Activated naive CD8-positive, alpha-beta T cell treated with anti-CD3 and anti-CD28 coated beads, Interleukin-2, amount 10 ng/mL, durations not matched to agents 7 days and 5 days (primary cell): ENCODE measurements around the gene GLCE. TPM values are rescaled to one million over a fixed set of nuclear protein-coding genes. Genes with fewer than 3 reads are reported as not detected.

Experiments
- ATAC-seq: fragments of 150-1000 bp; cut with Tn5 transposase; one replicate; pipeline ENCODE4 v1.10.0; 2021; ENCODE audit warnings: low read depth, moderate library complexity
- POLR2A ChIA-PET: fragments of 350-600 bp; sonication (Branson Sonifier 250); formaldehyde crosslinking; loops from one replicate; lab custom pipeline; 2021; ENCODE audit warnings: antibody characterized with exemption; lab: Charles Lee
- DNase-seq: peaks from one replicate; pipeline ENCODE4 v3.0.0; 2021
- H3K27ac Mint-ChIP-seq: one replicate; pipeline ENCODE4 v1.8.0; 2022; ENCODE audit warnings: mild to moderate bottlenecking, mixed read lengths
- H3K27me3 Mint-ChIP-seq: one replicate; pipeline ENCODE4 v1.8.0; 2022; ENCODE audit warnings: mild to moderate bottlenecking, moderate library complexity, mixed read lengths
- H3K36me3 Mint-ChIP-seq: one replicate; pipeline ENCODE4 v1.8.0; 2021; ENCODE audit warnings: mild to moderate bottlenecking, mixed read lengths
- H3K4me1 Mint-ChIP-seq: one replicate; pipeline ENCODE4 v1.8.0; 2021; ENCODE audit warnings: mixed read lengths
- H3K4me3 Mint-ChIP-seq: one replicate; pipeline ENCODE4 v1.8.0; 2022; ENCODE audit warnings: mild to moderate bottlenecking, moderate library complexity, mixed read lengths
- H3K9me3 Mint-ChIP-seq: one replicate; pipeline ENCODE4 v1.8.0; 2021; ENCODE audit warnings: mixed read lengths
- total RNA-seq, 2 experiments: library from RNA; stranded (reverse); gene quantifications; one replicate each; pipeline ENCODE4 v1.2.3, GENCODE V29; 2021

GLCE gene
- total RNA-seq, 2 experiments from 2014 or later = 4.1 to 4.7 TPM

GRCh38 chr15:69237718-69238117, 77.3 kb downstream of the GLCE start:
- ATAC-seq = no peak
- no peak overlapping the region for H3K4me3 Mint-ChIP-seq
- no peaks in the 10 kb centered on the region for H3K4me1 Mint-ChIP-seq
- DNase-seq = no peak
- H3K36me3 Mint-ChIP-seq = no peaks in the 10 kb centered on the region
- POLR2A ChIA-PET = no interaction called here
- no peak overlapping the region for H3K27ac Mint-ChIP-seq
- H3K27me3 Mint-ChIP-seq = no peaks in the 10 kb centered on the region
- H3K9me3 Mint-ChIP-seq = no peaks in the 10 kb centered on the region

- ATAC-seq = no peak
- H3K27ac Mint-ChIP-seq = no peak overlapping the region
- H3K9me3 Mint-ChIP-seq = no peaks in the 10 kb centered on the region
- no peaks in the 10 kb centered on the region for H3K4me1 Mint-ChIP-seq
- no peak overlapping the region for H3K4me3 Mint-ChIP-seq
- H3K27me3 Mint-ChIP-seq = peaks cover 2% of the 10 kb centered on the region
- no peaks in the 10 kb centered on the region for H3K36me3 Mint-ChIP-seq
- no peak for DNase-seq
- POLR2A ChIA-PET = no interaction called here
These were observed 84.4 kb downstream of the GLCE start for GRCh38 chr15:69244798-69245197.

- Mint-ChIP-seq H3K27me3 (peaks cover 2% of the 10 kb centered on the region), H3K4me3 (no peak overlapping the region), H3K4me1 (peaks cover 3% of the 10 kb centered on the region), H3K9me3 (no peaks in the 10 kb centered on the region), H3K27ac (no peak overlapping the region), H3K36me3 (peaks cover 3% of the 10 kb centered on the region)
- POLR2A ChIA-PET = no interaction called here
- DNase-seq (no peak), ATAC-seq (no peak)
These were observed 92.7 kb downstream of the GLCE start for GRCh38 chr15:69253156-69253555.

GRCh38 chr15:69265347-69265955, 105.0 kb downstream of the GLCE start:
- no peaks in the 10 kb centered on the region for H3K27me3 Mint-ChIP-seq
- no peak overlapping the region for H3K4me3 Mint-ChIP-seq
- no peak overlapping the region for H3K27ac Mint-ChIP-seq
- peaks cover 1% of the 10 kb centered on the region for H3K36me3 Mint-ChIP-seq
- POLR2A ChIA-PET = no interaction called here
- H3K9me3 Mint-ChIP-seq = no peaks in the 10 kb centered on the region
- DNase-seq (no peak), ATAC-seq (no peak)
- no peaks in the 10 kb centered on the region for H3K4me1 Mint-ChIP-seq

- POLR2A ChIA-PET = no interaction called here
- ATAC-seq = no peak
- no peak overlapping the region for H3K27ac Mint-ChIP-seq
- H3K9me3 Mint-ChIP-seq = no peaks in the 10 kb centered on the region
- no peak overlapping the region for H3K4me3 Mint-ChIP-seq
- no peak for DNase-seq
- peaks cover 1% of the 10 kb centered on the region for H3K36me3 Mint-ChIP-seq
- H3K4me1 Mint-ChIP-seq = no peaks in the 10 kb centered on the region
- no peaks in the 10 kb centered on the region for H3K27me3 Mint-ChIP-seq
These were observed 110.8 kb downstream of the GLCE start for GRCh38 chr15:69271217-69271616.

DNA sequence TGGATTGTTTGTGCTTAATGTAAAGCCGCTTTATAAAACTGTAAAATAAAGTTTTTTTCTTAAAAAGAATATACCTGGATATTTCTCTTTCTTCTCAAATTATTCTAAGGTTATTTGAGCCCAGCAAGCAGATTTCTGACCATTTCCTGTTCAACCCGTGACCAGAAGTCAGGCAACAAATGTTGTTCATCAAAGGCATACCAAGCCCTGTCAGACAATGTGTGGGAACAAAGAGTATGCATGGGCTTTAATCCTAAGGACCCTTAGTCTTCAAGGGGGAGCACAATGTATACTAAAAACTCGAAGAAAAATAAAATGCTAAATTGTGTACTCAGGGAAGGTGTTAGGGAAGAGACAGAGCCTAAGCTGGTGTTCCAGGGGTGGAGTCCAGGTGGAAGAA, 111.7 kb downstream of the GLCE start:
- POLR2A ChIA-PET = no interaction called here
- Mint-ChIP-seq H3K4me1 (no peaks in the 10 kb centered on the region), H3K27ac (no peak overlapping the region), H3K4me3 (no peak overlapping the region), H3K27me3 (no peaks in the 10 kb centered on the region), H3K36me3 (peaks cover 1% of the 10 kb centered on the region), H3K9me3 (no peaks in the 10 kb centered on the region)
- ATAC-seq (no peak), DNase-seq (no peak)

DNA sequence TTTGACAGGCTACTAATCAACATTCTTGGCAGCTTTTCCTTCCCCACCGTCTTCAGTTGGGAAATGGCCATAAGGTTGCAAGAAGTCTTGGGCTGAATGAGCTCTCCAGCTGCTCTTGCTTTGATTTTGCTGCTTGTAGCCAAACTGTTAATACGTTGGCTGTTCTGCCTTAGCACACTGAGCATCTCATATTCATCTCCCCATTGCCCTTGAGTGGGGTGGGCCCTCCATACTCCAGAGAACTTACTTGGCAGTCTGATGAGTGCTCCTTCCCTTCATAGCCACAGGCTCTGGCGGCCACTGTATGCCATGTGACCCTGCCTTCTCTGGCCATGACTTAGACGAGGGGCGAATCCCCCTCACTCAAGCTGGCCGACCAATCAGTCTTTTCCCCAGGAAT, 112.5 kb downstream of the GLCE start:
- H3K4me1 Mint-ChIP-seq = no peaks in the 10 kb centered on the region
- DNase-seq (no peak), ATAC-seq (no peak)
- POLR2A ChIA-PET = no interaction called here
- H3K9me3 Mint-ChIP-seq = no peaks in the 10 kb centered on the region
- H3K36me3 Mint-ChIP-seq = peaks cover 1% of the 10 kb centered on the region
- no peaks in the 10 kb centered on the region for H3K27me3 Mint-ChIP-seq
- no peak overlapping the region for H3K4me3 Mint-ChIP-seq
- H3K27ac Mint-ChIP-seq = no peak overlapping the region

GRCh38 chr15:69275074-69275670, 114.7 kb downstream of the GLCE start:
- DNase-seq (no peak), ATAC-seq (no peak)
- Mint-ChIP-seq H3K27me3 (no peaks in the 10 kb centered on the region), H3K9me3 (no peaks in the 10 kb centered on the region), H3K36me3 (no peaks in the 10 kb centered on the region), H3K4me1 (no peaks in the 10 kb centered on the region), H3K4me3 (no peak overlapping the region), H3K27ac (no peak overlapping the region)
- POLR2A ChIA-PET = no interaction called here

- Mint-ChIP-seq H3K4me3 (no peak overlapping the region), H3K4me1 (no peaks in the 10 kb centered on the region), H3K36me3 (no peaks in the 10 kb centered on the region), H3K27ac (no peak overlapping the region), H3K9me3 (no peaks in the 10 kb centered on the region), H3K27me3 (no peaks in the 10 kb centered on the region)
- DNase-seq (no peak), ATAC-seq (no peak)
- POLR2A ChIA-PET = no interaction called here
These were observed 115.6 kb downstream of the GLCE start for GRCh38 chr15:69275933-69276560.

GRCh38 chr15:69277316-69277715, 116.9 kb downstream of the GLCE start:
- Mint-ChIP-seq H3K4me3 (no peak overlapping the region), H3K4me1 (no peaks in the 10 kb centered on the region), H3K9me3 (no peaks in the 10 kb centered on the region), H3K27me3 (no peaks in the 10 kb centered on the region), H3K36me3 (no peaks in the 10 kb centered on the region), H3K27ac (no peak overlapping the region)
- ATAC-seq = no peak
- no peak for DNase-seq
- POLR2A ChIA-PET = no interaction called here

GRCh38 chr15:69279636-69280035, 119.2 kb downstream of the GLCE start:
- POLR2A ChIA-PET = no interaction called here
- DNase-seq = no peak
- H3K4me3 Mint-ChIP-seq = no peak overlapping the region
- no peak overlapping the region for H3K27ac Mint-ChIP-seq
- no peaks in the 10 kb centered on the region for H3K27me3 Mint-ChIP-seq
- H3K36me3 Mint-ChIP-seq = no peaks in the 10 kb centered on the region
- no peak for ATAC-seq
- no peaks in the 10 kb centered on the region for H3K9me3 Mint-ChIP-seq
- H3K4me1 Mint-ChIP-seq = no peaks in the 10 kb centered on the region

GRCh38 chr15:69280783-69281182, 120.3 kb downstream of the GLCE start:
- H3K27ac Mint-ChIP-seq = no peak overlapping the region
- ATAC-seq (no peak), DNase-seq (no peak)
- no peaks in the 10 kb centered on the region for H3K4me1 Mint-ChIP-seq
- POLR2A ChIA-PET = no interaction called here
- no peaks in the 10 kb centered on the region for H3K27me3 Mint-ChIP-seq
- no peaks in the 10 kb centered on the region for H3K9me3 Mint-ChIP-seq
- H3K4me3 Mint-ChIP-seq = no peak overlapping the region
- no peaks in the 10 kb centered on the region for H3K36me3 Mint-ChIP-seq

DNA sequence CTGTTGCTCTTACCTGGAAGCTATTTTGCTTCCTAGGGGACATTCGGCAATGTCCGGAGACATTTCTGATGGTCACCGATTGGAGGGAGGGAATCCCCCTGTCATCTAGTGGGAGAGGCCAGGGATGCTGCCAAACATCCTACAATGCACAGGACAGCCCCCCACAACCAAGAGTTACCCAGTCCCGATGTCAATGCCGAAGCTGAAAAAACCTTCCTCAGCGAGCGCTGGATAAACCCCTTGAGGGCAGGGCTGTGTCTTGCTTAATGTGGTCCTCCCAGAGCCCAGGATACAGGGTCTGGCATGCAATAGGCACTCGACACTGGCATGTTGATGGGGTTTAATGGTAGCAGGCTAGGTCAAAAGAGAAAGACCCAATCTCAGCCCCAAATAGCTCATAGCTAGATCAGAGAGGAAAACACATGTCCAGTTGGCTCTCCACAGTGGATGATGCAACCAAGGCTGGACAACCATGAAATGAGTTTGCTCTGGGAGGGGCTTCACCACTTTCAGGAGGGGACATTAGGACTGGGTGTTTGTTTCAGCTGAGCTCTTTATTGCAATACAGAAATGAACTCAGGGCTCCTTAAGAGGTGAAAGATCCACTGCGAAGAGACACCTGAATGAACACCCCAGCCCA, 121.8 kb downstream of the GLCE start:
- H3K4me1 Mint-ChIP-seq = no peaks in the 10 kb centered on the region
- no peaks in the 10 kb centered on the region for H3K27me3 Mint-ChIP-seq
- no peaks in the 10 kb centered on the region for H3K9me3 Mint-ChIP-seq
- no peak overlapping the region for H3K4me3 Mint-ChIP-seq
- POLR2A ChIA-PET = no interaction called here
- no peak for ATAC-seq
- no peaks in the 10 kb centered on the region for H3K36me3 Mint-ChIP-seq
- no peak overlapping the region for H3K27ac Mint-ChIP-seq
- DNase-seq = no peak

DNA sequence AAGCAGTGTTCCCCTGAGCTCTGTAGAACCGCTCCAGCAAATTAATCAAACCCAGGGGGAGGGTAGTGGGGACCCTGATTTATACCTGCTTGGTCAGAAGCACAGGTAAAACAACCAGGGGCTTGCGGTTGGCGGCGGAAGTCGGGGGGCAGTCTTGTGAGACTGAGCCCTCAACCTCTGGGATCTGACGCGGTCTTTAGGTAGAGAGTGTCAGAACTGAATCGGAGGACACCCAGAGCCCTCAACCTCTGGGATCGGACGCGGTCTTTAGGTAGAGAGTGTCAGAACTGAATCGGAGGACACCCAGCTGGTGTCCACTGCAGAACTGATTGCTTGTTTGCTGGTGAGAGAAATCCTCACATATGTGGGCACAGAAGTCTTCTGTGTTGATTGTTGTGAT, 125.4 kb downstream of the GLCE start:
- Mint-ChIP-seq H3K4me1 (no peaks in the 10 kb centered on the region), H3K4me3 (no peak overlapping the region), H3K27ac (no peak overlapping the region), H3K9me3 (no peaks in the 10 kb centered on the region), H3K27me3 (no peaks in the 10 kb centered on the region), H3K36me3 (no peaks in the 10 kb centered on the region)
- DNase-seq (no peak), ATAC-seq (no peak)
- POLR2A ChIA-PET = no interaction called here
